ENCODE results near the gene ADAMTSL1. TPM values are rescaled to one million over a fixed set of nuclear protein-coding genes. Genes with fewer than 3 reads are reported as not detected.

ADAMTSL1 gene
- total RNA-seq, 1 experiment from 2014 or later = not detected

GRCh38 chr9:18441261-18441660 is 32.7 kb upstream of the ADAMTSL1 start:
- Histone ChIP-seq H3K4me1 (ENCODE audit: control insufficient read depth, insufficient read depth, low read length) (no peaks in the 10 kb centered on the region), H3K27me3 (ENCODE audit: control insufficient read depth, insufficient read depth, low read length) (no peaks in the 10 kb centered on the region), H3K9me3 (ENCODE audit: control insufficient read depth, insufficient read depth, low read depth, low read length) (no peaks in the 10 kb centered on the region), H3K27ac (ENCODE audit: low read length) (no peak overlapping the region), H3K4me3 (ENCODE audit: low read depth in 2 of 2, low read length in 2 of 2) (no peak overlapping the region), H3K36me3 (ENCODE audit: control insufficient read depth, insufficient read depth, low read length) (no peaks in the 10 kb centered on the region)
- ATAC-seq (no peak), DNase-seq (ENCODE audit: low read depth, low spot score) (no peak)
- in situ Hi-C loops (cut with HindIII; ENCODE audit: low pct_unique_long_range_greater_than_20kb, low sequenced_read_pairs) (no loop called here), intact Hi-C loops (cut with micrococcal nuclease; ENCODE audit: unreplicated experiment) (loop anchor here (5.0 kb wide), 1 partner anchor 184 kb away; no protein-coding TSS in a partner anchor)
- no peak for TF ChIP-seq CTCF (IDR thresholded peaks at IDR 0.05)
- no peak for TF ChIP-seq POLR2AphosphoS5 (IDR thresholded peaks at IDR 0.05; ENCODE audit: low read depth, low read length)
- TF ChIP-seq TCF7L2 (IDR thresholded peaks at IDR 0.05; ENCODE audit: low read depth, low read length) = no peak
- TF ChIP-seq SIN3A (IDR thresholded peaks at IDR 0.05; ENCODE audit: borderline replicate concordance, insufficient read depth, low read depth, low read length) = no peak
- no peak for TF ChIP-seq REST (IDR thresholded peaks at IDR 0.05; ENCODE audit: insufficient read depth in 1 of 2, low read depth in 2 of 2, low read length in 1 of 2)
- CTCF ChIA-PET = no interaction called here
- no TSS peak for BruUV-seq (replicated peaks)
- POLR2A ChIA-PET = no interaction called here

- no TSS peak for BruUV-seq (replicated peaks)
- Histone ChIP-seq H3K36me3 (ENCODE audit: control insufficient read depth, insufficient read depth, low read length) (no peaks in the 10 kb centered on the region), H3K27ac (ENCODE audit: low read length) (no peak overlapping the region), H3K4me3 (ENCODE audit: low read depth in 2 of 2, low read length in 2 of 2) (no peak overlapping the region), H3K27me3 (ENCODE audit: control insufficient read depth, insufficient read depth, low read length) (no peaks in the 10 kb centered on the region), H3K4me1 (ENCODE audit: control insufficient read depth, insufficient read depth, low read length) (no peaks in the 10 kb centered on the region), H3K9me3 (ENCODE audit: control insufficient read depth, insufficient read depth, low read depth, low read length) (no peaks in the 10 kb centered on the region)
- ChIA-PET CTCF (no interaction called here), POLR2A (no interaction called here)
- no peak for DNase-seq (ENCODE audit: low read depth, low spot score)
- ATAC-seq = peak; percentile 77
- intact Hi-C loops (cut with micrococcal nuclease; ENCODE audit: unreplicated experiment) (loop anchor here (5.0 kb wide), 1 partner anchor 186 kb away; no protein-coding TSS in a partner anchor), in situ Hi-C loops (cut with HindIII; ENCODE audit: low pct_unique_long_range_greater_than_20kb, low sequenced_read_pairs) (no loop called here)
- TF ChIP-seq SIN3A (IDR thresholded peaks at IDR 0.05; ENCODE audit: borderline replicate concordance, insufficient read depth, low read depth, low read length) (no peak), CTCF (IDR thresholded peaks at IDR 0.05) (peak; percentile 76)
These were observed 31.1 kb upstream of the ADAMTSL1 start for GRCh38 chr9:18442629-18443491.

All from Panc1 (cell line).